Subcutaneous adipose tissue (tissue), 4 donors: ENCODE measurements around the gene CTTN. TPM values are rescaled to one million over a fixed set of nuclear protein-coding genes. Genes with fewer than 3 reads are reported as not detected.

Experiments used
- total RNA-seq, 4 donors: library from RNA; depleted of rRNA; stranded (reverse); fragments of >200 nt; gene quantifications; one replicate each; pipeline ENCODE4 v1.1.0, GENCODE V29; 2016
- TF ChIP-seq, protein P1 (sequence below): fragments of 450-650 bp; IDR thresholded peaks from one replicate; pipeline ENCODE4 v1.5.1; 2016; ENCODE audit warnings: low read depth, mild to moderate bottlenecking, control low read depth, antibody characterized with exemption, moderate library complexity

Gene CTTN
- total RNA-seq, result 100 to 1,000 TPM; 170 to 264 (median 181) TPM

DNA sequence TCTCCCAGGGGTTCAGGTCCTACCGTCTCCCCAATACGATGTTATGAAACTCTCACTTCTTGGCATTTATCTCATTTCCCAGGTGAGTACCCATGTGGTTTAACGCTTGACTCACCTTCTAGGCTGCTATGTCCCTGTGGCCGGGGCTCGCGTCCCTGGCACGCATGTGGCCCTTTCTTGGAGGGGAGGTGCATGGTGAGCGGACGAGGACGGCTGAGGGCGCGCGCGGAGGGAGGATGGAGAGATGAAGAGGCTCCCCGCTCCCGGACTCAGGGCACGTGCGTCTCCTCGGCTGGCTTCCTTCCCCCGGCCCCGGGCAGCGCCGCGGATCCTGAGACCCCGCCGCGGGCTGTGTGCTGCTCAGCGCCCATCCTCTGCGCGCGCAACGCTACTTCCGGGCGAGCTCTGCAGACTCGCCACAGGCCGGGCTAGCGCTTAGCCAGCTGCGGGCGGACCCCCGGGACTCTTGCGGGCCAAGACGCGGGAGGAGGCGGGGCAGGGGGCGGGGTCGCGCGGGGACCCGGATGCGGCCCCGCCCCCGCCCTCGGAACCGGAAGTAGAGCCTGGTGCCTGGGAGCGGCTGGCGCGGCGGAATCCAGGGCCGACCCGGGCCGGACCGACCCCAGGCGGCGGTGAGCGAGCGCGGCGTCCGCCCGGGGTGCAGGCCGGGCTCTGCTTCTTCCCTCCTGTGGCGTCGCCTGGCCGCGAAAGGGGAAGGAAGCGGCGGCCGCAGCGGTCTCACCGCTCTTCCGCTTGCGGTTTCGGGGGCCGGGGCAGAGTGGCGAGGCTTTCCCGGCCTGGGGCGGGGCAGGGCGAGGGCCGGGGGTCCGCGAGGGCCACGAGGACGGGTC is at the start of gene CTTN:
Gene CTTN, plus strand, starts transcription at position 547 of the 851 bp plus-strand sequence. CDS start 8,769 bp downstream, outside the sequence.
- TF ChIP-seq, protein P1, sequence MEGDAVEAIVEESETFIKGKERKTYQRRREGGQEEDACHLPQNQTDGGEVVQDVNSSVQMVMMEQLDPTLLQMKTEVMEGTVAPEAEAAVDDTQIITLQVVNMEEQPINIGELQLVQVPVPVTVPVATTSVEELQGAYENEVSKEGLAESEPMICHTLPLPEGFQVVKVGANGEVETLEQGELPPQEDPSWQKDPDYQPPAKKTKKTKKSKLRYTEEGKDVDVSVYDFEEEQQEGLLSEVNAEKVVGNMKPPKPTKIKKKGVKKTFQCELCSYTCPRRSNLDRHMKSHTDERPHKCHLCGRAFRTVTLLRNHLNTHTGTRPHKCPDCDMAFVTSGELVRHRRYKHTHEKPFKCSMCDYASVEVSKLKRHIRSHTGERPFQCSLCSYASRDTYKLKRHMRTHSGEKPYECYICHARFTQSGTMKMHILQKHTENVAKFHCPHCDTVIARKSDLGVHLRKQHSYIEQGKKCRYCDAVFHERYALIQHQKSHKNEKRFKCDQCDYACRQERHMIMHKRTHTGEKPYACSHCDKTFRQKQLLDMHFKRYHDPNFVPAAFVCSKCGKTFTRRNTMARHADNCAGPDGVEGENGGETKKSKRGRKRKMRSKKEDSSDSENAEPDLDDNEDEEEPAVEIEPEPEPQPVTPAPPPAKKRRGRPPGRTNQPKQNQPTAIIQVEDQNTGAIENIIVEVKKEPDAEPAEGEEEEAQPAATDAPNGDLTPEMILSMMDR, result no peak

DNA sequence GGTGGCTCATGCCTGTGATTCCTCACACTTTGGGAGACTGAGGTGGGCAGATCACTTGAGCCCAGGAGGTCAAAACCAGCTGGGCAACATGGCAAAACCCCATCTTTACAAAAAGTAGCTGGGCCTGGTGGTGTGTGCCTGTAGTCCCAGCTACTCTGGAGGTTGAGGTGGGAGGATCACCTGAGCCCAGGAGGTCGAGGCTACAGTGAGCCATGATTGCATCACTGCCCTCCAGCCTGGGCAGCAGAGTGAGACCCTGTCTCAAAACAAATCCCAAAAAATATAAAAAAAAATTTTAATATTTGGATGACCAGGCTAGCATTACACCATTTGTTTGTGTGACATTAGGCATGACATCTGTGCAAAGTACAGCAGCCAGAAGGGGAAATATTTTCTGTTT is 49.7 kb upstream of the CTTN start:
- TF ChIP-seq, protein P1, result no peak

DNA sequence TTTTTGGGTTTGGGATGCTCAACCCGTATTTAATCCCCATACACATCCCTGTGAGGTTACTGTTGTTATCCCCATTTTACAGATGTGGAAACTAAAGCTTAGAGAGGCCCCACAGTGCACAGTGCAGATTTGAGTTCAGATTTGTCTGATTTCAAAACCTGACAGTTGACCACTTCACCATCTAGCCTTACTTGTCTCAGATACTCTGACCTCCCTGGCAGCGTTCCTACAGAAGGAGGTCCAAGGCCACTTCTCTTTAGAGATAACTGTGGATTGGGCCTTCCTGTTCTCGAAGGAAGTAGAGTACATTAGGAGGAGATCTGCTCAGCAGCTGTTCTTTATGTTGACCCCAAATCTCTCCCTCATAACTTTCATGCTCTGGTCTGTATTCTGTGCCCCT is 46.7 kb upstream of the CTTN start:
- TF ChIP-seq, protein P1, result no peak

DNA sequence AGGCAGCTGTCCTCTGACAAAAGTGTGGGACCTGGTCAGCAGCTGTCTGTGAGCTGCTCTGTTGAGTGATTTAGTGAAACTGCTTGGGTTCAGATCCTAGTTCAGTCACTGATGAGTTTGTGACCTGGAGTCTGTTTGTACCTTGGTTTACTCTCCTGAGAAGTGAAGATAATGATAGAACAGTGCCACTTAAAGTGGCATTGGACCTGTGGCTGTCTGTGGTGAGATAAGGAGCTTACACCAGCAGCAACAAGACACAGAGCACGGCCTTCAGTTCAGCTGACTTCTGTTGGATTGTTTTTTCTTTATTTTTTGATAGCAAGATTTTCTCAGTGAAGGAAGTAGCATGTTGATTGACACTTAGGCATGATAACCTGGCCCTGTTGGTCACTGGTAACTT is 46.2 kb upstream of the CTTN start:
- TF ChIP-seq, protein P1, result no peak

DNA sequence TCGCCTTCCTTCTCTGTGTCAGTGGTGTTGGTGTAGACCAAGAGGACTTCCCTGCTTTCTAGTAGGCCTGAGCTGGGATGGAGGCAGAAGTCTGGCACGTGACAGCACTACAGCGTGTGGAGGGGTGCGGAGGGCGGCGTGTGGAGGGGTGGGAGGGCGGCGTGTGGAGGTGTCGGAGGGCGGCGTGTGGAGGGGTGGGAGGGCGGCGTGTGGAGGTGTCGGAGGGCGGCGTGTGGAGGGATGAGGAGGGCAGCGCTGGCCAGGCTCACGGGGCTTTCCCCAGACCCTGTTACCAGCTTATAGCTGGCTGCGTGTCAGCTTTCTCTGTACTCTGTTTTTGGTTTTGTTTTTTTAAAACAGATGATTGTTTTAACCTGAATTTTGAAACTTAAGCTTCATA is 45.7 kb upstream of the CTTN start:
- TF ChIP-seq, protein P1, result no peak

DNA sequence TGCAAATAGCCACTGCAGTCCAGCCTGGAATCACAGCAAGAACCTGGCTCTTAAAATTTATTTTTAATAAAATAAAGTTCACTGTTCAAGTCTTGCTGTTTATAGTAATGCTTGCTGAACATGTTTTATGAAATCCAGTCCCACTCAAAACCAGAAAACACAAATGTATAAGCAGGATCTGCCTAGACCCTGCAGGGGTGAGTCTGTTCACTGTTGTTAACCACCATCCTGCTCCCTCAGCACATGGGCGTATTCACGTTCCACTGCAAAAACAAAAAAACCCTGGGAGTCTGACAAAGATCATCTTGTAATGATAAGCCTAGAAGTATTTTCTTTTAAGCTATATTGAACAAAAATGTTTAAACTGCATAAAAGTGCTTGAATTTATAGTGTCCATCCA is 45.0 kb upstream of the CTTN start:
- TF ChIP-seq, protein P1, result no peak

DNA sequence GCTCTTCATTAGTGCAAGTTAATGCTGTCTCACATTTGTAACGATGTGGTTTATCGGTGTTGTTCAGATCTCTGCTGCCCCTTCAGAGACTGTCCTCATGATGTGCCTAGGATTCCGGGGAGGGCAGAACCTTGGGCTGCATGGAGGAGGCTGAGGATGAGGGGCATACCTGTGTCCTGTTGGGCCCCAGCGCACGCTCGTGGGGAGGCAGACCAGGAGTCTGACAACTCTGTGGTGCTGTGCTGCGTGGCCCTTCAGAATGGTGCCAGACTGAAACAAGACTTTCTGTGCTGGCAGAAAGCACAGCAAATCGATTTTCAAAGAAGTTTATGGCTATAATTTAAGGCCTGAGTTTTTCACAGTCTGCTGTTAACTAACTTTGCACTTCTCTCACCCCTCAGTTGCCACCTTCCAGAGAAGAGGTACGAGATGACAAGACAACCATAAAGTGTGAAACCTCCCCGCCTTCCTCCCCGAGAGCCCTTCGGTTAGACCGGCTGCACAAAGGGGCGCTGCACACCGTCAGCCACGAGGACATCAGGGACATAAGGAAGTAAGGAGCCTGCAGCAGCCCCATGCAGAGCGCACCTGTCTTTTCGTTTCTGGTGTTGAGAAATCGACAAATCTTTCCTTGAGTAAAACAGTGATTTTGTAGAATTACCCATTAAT is 44.3 kb upstream of the CTTN start:
- TF ChIP-seq, protein P1, result no peak
